ENCODE data around the gene NNMT.

GRCh38 chr11:114298710-114299109, 2.5 kb downstream of the NNMT start:
- TF ChIP-seq, protein P1, sequence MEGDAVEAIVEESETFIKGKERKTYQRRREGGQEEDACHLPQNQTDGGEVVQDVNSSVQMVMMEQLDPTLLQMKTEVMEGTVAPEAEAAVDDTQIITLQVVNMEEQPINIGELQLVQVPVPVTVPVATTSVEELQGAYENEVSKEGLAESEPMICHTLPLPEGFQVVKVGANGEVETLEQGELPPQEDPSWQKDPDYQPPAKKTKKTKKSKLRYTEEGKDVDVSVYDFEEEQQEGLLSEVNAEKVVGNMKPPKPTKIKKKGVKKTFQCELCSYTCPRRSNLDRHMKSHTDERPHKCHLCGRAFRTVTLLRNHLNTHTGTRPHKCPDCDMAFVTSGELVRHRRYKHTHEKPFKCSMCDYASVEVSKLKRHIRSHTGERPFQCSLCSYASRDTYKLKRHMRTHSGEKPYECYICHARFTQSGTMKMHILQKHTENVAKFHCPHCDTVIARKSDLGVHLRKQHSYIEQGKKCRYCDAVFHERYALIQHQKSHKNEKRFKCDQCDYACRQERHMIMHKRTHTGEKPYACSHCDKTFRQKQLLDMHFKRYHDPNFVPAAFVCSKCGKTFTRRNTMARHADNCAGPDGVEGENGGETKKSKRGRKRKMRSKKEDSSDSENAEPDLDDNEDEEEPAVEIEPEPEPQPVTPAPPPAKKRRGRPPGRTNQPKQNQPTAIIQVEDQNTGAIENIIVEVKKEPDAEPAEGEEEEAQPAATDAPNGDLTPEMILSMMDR (conservative IDR thresholded peaks at IDR 0.05): no peak
- no peak for TF ChIP-seq EZH2 (IDR thresholded peaks at IDR 0.05; ENCODE audit: low read depth)

Data from PC-9 (cell line).